Measurements from ENCODE around the gene TBXA2R.

GRCh38 chr19:3609779-3610719, 3.4 kb upstream of the TBXA2R start:
- TF ChIP-seq CTCF (IDR thresholded peaks at IDR 0.05; ENCODE audit: low read depth, low read length, missing input control) (no peak), SP1 (IDR thresholded peaks at IDR 0.05) (no peak), ZBTB33 (IDR thresholded peaks at IDR 0.05) (no peak), TAF1 (conservative IDR thresholded peaks at IDR 0.05) (no peak), REST (IDR thresholded peaks at IDR 0.05) (no peak), RAD21 (IDR thresholded peaks at IDR 0.05) (no peak)

All from liver (tissue), 3 donors.